Stimulated activated CD8-positive, alpha-beta memory T cell treated with anti-CD3 and anti-CD28 coated beads, Interleukin-12 subunit alpha, Interleukin-12 subunit beta, amount 100 ng/mL, for 4 hours (primary cell): ENCODE data around the gene ADGRG3.
A peak's percentile ranks its signal among the peaks of the same experiment; 100 is the strongest.

ENCODE experiments used
- DNase-seq: peaks from one replicate; pipeline ENCODE4 v3.0.0-alpha.2; 2020; ENCODE audit warnings: low read depth

ADGRG3 gene

DNA sequence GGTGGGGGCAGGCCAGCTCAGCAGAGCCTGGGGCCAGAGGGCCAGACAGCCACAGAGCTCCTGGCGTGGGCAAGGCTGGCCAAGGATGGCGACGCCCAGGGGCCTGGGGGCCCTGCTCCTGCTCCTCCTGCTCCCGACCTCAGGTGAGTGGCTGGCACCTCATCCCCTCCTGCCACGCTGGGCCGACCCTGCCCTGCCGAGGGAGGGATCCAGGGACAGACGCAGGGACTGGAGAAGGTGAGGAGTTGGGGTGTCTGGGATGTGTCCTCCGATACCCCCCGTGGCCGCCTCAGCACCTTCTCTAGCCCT is at the start of gene ADGRG3:
Gene ADGRG3, plus strand, starts transcription at position 44 of the 309 bp plus-strand sequence. Its CDS starts 42 bp downstream, at position 86.
- DNase-seq = no peak

- DNase-seq = no peak
Measured at GRCh38 chr16:57619133-57619605, 48.9 kb upstream of the ADGRG3 start.

GRCh38 chr16:57619606-57620334 is 48.3 kb upstream of the ADGRG3 start:
- no peak for DNase-seq

- DNase-seq = no peak
Measured at GRCh38 chr16:57620335-57621231, 47.5 kb upstream of the ADGRG3 start.

- no peak for DNase-seq
Measured at GRCh38 chr16:57621521-57622271, 46.4 kb upstream of the ADGRG3 start.

GRCh38 chr16:57622361-57623250 is 45.5 kb upstream of the ADGRG3 start:
- DNase-seq = no peak

GRCh38 chr16:57623251-57624043 is 44.7 kb upstream of the ADGRG3 start:
- DNase-seq = no peak

DNA sequence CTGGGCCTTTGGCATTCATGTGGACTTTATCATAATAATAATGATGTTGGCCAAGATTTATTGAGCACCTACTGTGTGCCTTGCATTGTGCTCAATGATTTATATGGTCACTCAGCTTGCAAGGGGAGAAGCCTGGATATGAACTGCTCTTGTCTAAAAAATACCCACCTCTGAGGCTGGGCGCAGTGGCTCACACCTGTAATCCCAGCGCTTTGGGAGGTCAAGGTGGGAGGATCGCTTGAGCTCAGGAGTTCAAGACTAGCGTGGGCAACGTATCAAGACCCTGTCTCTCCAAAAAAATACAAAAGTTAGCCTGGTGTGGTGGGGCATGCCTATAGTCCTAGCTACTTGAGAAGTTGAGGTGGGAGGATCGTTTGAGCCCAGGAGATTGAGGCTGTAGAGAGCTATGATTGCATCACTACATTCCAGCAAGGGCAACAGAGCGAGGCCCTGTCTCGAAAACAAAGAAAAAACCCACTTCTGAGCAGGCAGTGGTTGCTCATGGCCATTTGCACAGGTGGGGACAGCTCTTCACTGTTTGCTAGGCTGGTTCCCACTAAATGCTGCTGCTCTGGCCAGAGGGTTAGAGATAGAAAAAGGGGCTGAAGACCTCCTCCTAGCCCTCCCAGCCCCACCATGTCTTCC is 43.9 kb upstream of the ADGRG3 start:
- DNase-seq = no peak

DNA sequence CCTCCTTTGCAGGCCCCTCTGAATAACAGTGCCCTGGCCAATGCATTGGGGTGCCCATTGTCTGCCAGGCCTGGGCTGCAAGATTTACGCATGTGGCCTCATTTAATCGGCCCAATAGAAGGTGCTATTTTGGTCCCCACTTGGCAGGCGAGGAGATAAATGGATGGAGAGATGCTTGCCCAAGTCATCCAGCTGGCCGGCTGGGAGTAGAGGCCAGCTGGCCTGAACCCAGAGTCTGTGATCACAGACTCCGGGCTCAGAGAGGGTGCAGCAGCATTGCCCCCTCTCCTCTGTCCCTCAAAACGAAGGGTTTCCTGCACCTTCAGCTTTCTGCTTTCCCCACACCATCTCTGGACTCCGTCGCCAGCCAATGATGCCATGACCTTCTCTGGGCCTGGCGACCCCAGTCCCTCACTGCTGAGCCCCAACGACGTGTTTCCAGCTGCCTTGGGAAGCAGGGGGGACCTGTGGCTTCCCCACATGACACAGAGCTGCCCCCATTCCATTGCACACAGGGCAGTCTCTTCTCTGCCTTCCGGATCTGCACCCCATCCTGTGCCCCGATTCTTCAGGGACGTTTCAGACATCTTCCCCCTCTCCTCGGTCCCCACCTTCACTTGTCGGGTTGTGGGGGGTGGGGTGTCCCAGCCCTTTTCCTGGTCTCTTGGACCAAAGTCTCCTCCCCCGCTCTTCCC is 43.2 kb upstream of the ADGRG3 start:
- no peak for DNase-seq

- DNase-seq = no peak
Measured at GRCh38 chr16:57626420-57627170, 41.5 kb upstream of the ADGRG3 start.

- DNase-seq = no peak
Measured at GRCh38 chr16:57627184-57627871, 40.8 kb upstream of the ADGRG3 start.

DNA sequence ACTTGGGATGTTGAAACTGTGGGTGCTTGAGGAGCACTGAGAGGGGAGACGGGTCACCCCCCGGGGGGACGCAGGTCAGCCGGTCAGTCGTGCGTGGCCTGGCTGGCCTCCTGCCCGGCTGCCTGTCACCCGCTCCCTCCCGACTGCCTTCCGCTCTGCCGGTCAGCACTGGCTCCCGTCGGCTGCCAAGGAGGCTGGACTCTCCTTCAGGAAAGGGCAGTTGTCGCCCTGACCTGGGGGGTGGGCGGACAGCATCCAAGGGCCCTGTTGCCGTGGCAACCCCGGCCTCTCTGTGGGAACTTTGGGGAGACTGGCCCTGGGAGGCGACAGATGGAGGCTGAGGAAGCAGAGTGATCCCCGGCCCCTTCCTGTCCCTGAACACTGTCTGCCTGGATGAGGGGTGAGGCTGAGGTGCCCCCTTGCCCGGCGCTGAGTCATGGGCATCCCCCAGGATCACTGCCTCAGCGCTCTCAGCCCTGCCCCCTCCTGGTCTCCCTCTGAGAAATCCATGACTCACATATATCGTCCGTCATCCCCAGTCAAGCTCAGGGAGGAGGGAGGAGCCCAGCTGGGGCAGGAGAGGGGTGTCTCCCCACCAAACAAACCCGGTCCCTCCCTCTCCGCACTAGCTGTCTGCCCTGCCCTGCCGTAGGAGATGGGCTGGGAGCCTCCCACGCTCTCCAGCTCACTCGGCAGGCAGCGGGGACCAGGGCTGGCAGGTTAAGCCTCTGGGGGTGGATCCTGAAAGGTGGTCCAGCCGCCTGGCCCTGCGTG is 39.9 kb upstream of the ADGRG3 start, which contains the start of gene ADGRG1:
Gene ADGRG1, plus strand, starts transcription at position 623 of the 774 bp plus-strand sequence. CDS start 21,658 bp downstream, outside the sequence.
- peak; percentile 40 for DNase-seq

DNA sequence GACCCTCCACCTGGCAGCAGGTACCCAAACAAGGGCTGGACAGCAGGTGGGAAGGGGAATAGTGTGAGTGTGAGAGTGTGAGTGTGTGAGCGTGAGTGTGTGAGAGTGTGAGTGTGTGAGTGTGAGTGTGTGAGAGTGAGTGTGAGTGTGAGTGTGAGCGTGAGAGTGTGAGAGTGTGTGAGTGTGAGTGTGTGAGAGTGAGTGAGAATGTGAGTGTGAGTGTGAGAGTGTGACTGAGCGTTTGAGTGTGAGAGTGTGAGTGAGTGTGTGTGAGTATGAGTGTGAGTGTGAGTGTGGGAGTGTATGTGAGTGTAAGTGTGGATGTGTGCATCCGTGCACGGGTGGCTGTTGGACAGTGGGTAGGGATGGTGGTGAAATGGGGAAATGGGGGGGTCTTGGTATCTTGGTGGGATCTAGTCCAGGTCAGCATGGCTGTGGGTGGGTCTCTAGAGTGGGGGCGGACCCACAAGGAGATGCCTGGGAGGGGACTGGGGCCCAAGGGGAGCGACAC is 39.3 kb upstream of the ADGRG3 start:
- DNase-seq = no peak

GRCh38 chr16:57629516-57630406 is 38.3 kb upstream of the ADGRG3 start:
- DNase-seq = no peak

DNA sequence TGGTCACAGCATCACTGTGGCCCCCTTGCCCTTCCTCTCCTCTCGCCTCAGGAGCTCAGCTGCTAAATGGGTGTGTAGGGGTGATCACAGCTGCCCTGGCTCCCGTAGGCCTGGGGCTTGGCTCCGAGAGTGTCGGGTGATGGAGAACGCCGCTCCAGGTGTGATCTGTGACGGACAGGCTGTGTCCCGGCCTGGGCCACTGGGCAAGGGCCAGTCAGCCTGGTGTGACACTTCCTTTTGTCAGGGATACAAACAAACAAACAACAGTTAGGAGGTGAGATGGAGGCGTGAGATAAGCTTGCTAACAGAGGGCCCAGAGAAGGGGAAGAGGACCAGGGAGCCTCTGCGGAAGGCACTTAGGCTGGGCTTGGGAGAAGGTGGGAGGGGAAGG is 37.7 kb upstream of the ADGRG3 start:
- DNase-seq = no peak
